Mesothelial cell of epicardium (in vitro differentiated cells): ENCODE data around the gene HAUS8. TPM values are rescaled to one million over a fixed set of nuclear protein-coding genes. Genes with fewer than 3 reads are reported as not detected.

ENCODE experiments used
- DNase-seq, 2 experiments: peaks; one replicate each; pipeline ENCODE4 v3.0.0; 2021; ENCODE audit warnings: low spot score in 2 of 2; ENCODE audit not compliant: unreplicated experiment in 2 of 2
- H3K27ac Mint-ChIP-seq: 2 replicates; pipeline ENCODE4 v1.8.0; 2021; ENCODE audit warnings: mixed read lengths
- H3K27me3 Mint-ChIP-seq: 2 replicates; pipeline ENCODE4 v1.8.0; 2021; ENCODE audit warnings: low read depth, mixed read lengths
- H3K36me3 Mint-ChIP-seq: 2 replicates; pipeline ENCODE4 v1.8.0; 2021; ENCODE audit warnings: mixed read lengths
- H3K4me1 Mint-ChIP-seq: 2 replicates; pipeline ENCODE4 v1.8.0; 2021; ENCODE audit warnings: mixed read lengths
- H3K4me3 Mint-ChIP-seq: 2 replicates; pipeline ENCODE4 v1.8.0; 2021; ENCODE audit warnings: mild to moderate bottlenecking, moderate library complexity, mixed read lengths
- H3K9me3 Mint-ChIP-seq: 2 replicates; pipeline ENCODE4 v1.8.0; 2021; ENCODE audit warnings: mixed read lengths
- CTCF ChIP-seq: fragments of 200-600 bp; sonication (generic); IDR thresholded peaks from one replicate; pipeline ENCODE4 v1.5.0; 2021; ENCODE audit warnings: antibody characterized with exemption; ENCODE audit not compliant: unreplicated experiment
- total RNA-seq: library from RNA; stranded (reverse); gene quantifications from 3 replicates; pipeline ENCODE4 v1.2.1, GENCODE V29; 2021

The HAUS8 gene
- total RNA-seq, 1 donor from 2014 or later: 14.7 TPM

GRCh38 chr19:17070421-17070820 is 4.8 kb downstream of the HAUS8 start:
- Mint-ChIP-seq H3K36me3 (peaks cover 4% of the 10 kb centered on the region), H3K4me1 (peaks cover 20% of the 10 kb centered on the region), H3K4me3 (no peak overlapping the region), H3K27me3 (no peaks in the 10 kb centered on the region), H3K9me3 (no peaks in the 10 kb centered on the region), H3K27ac (no peak overlapping the region)
- TF ChIP-seq CTCF: no peak
- no peak for DNase-seq

GRCh38 chr19:17069193-17069592 is 6.1 kb downstream of the HAUS8 start:
- peaks cover 16% of the 10 kb centered on the region for H3K4me1 Mint-ChIP-seq
- no peak for DNase-seq
- no peaks in the 10 kb centered on the region for H3K27me3 Mint-ChIP-seq
- peaks cover 14% of the 10 kb centered on the region for H3K36me3 Mint-ChIP-seq
- TF ChIP-seq CTCF: no peak
- H3K4me3 Mint-ChIP-seq: no peak overlapping the region
- H3K27ac Mint-ChIP-seq: peak overlapping the region; percentile 66
- H3K9me3 Mint-ChIP-seq: peaks cover 5% of the 10 kb centered on the region

- TF ChIP-seq CTCF: no peak
- no peak for DNase-seq
- Mint-ChIP-seq H3K27me3 (no peaks in the 10 kb centered on the region), H3K9me3 (peaks cover 6% of the 10 kb centered on the region), H3K27ac (no peak overlapping the region), H3K4me1 (peaks cover 8% of the 10 kb centered on the region), H3K4me3 (no peak overlapping the region), H3K36me3 (peaks cover 10% of the 10 kb centered on the region)
These were observed 11.8 kb downstream of the HAUS8 start for GRCh38 chr19:17063428-17063827.

GRCh38 chr19:17061691-17062090 is 13.6 kb downstream of the HAUS8 start:
- Mint-ChIP-seq H3K4me1 (peaks cover 2% of the 10 kb centered on the region), H3K4me3 (no peak overlapping the region), H3K27me3 (no peaks in the 10 kb centered on the region), H3K36me3 (peaks cover 13% of the 10 kb centered on the region), H3K9me3 (peaks cover 6% of the 10 kb centered on the region), H3K27ac (no peak overlapping the region)
- TF ChIP-seq CTCF: no peak
- no peak for DNase-seq

GRCh38 chr19:17061205-17061604 is 14.0 kb downstream of the HAUS8 start:
- Mint-ChIP-seq H3K27ac (no peak overlapping the region), H3K4me3 (no peak overlapping the region), H3K36me3 (peaks cover 13% of the 10 kb centered on the region), H3K4me1 (peaks cover 2% of the 10 kb centered on the region), H3K9me3 (peaks cover 6% of the 10 kb centered on the region), H3K27me3 (no peaks in the 10 kb centered on the region)
- no peak for TF ChIP-seq CTCF
- no peak for DNase-seq

GRCh38 chr19:17060802-17061201 is 14.4 kb downstream of the HAUS8 start:
- H3K27me3 Mint-ChIP-seq: no peaks in the 10 kb centered on the region
- no peak overlapping the region for H3K4me3 Mint-ChIP-seq
- no peak for DNase-seq
- peaks cover 2% of the 10 kb centered on the region for H3K4me1 Mint-ChIP-seq
- H3K9me3 Mint-ChIP-seq: peaks cover 6% of the 10 kb centered on the region
- peaks cover 13% of the 10 kb centered on the region for H3K36me3 Mint-ChIP-seq
- H3K27ac Mint-ChIP-seq: no peak overlapping the region
- TF ChIP-seq CTCF: no peak
